Posterior vena cava (tissue), 2 donors: ENCODE data around the gene PGGT1B. TPM values are rescaled to one million over a fixed set of nuclear protein-coding genes. Genes with fewer than 3 reads are reported as not detected.

ENCODE experiments used
- total RNA-seq, 2 donors: library from RNA; stranded (reverse); fragmentation: NEBNext Ultra II Directional; extraction: Animal tissue kit (Norgen Biotek cat#: 25700); gene quantifications; one replicate each; pipeline ENCODE4 v1.2.1, GENCODE V29; 2021
- donor health status: DM: yes; HTN: yes; CAD: no.
- donor health status: DM: yes; HTN: yes; CAD: no.

The PGGT1B gene
- total RNA-seq, 2 donors from 2014 or later, result 32.4 to 41.1 TPM

Other genes with a start within 250 kb of the PGGT1B start
- gene TRIM36, start 93.0 kb downstream of the PGGT1B start, total RNA-seq, result under 1 TPM; 0.37 to 0.57 TPM
- gene CCDC112, start 33.8 kb upstream of the PGGT1B start, total RNA-seq, result 1 to 10 TPM; 5.8 to 6.4 TPM